Bone marrow (tissue), 2 donors: ENCODE results near the gene SOX15.
A peak's percentile ranks its signal among the peaks of the same experiment; 100 is the strongest.

Experiments
- DNase-seq, 2 donors: peaks; one replicate each; lab custom pipeline; 2025; lab: John Stamatoyannopoulos, UW

SOX15 gene

GRCh38 chr17:7557775-7558543, 31.9 kb downstream of the SOX15 start:
- DNase-seq, result peak; percentile 48 to 61

DNA sequence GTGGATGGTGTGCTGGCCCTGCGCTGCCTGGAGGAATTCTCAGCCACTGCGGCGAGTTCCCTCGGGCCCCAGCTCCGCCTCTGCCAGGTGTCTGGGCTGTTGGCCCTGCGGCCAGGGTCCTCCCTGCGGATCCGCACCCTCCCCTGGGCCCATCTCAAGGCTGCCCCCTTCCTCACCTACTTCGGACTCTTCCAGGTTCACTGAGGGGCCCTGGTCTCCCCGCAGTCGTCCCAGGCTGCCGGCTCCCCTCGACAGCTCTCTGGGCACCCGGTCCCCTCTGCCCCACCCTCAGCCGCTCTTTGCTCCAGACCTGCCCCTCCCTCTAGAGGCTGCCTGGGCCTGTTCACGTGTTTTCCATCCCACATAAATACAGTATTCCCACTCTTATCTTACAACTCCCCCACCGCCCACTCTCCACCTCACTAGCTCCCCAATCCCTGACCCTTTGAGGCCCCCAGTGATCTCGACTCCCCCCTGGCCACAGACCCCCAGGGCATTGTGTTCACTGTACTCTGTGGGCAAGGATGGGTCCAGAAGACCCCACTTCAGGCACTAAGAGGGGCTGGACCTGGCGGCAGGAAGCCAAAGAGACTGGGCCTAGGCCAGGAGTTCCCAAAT, 32.6 kb downstream of the SOX15 start:
- DNase-seq, result no peak

GRCh38 chr17:7556627-7557026, 33.3 kb downstream of the SOX15 start:
- DNase-seq, result no peak

- no peak for DNase-seq
Measured at GRCh38 chr17:7555320-7555948, 34.5 kb downstream of the SOX15 start.

GRCh38 chr17:7553356-7553755, 36.5 kb downstream of the SOX15 start:
- no peak for DNase-seq

- DNase-seq, result peak in 1 of 2 donors; percentile 94
Measured at GRCh38 chr17:7552621-7553051, 37.3 kb downstream of the SOX15 start.

GRCh38 chr17:7551396-7551795, 38.5 kb downstream of the SOX15 start:
- no peak for DNase-seq

DNA sequence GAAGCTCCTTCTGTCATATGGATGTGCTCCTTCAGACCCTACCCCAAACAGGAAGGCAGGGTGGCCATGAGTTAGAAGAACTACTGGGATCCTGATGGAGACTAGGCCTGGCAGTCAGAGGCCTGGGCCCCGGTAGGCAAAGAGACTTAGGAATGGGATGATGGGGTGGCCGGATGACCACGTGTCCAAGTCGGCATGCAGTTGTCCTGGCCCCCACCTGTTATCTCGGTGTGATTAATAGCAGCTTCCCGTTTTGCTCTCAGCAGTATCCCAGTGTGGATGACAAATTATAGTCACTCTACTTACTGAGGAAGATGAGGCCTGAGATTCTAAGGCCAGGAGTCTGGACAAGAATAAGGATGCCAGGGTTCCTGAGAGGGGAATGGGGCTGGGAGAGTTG, 39.5 kb downstream of the SOX15 start:
- DNase-seq, result no peak

GRCh38 chr17:7549401-7550055, 40.4 kb downstream of the SOX15 start:
- DNase-seq, result no peak

- DNase-seq, result peak in 1 of 2 donors; percentile 24
Measured at GRCh38 chr17:7548585-7549400, 41.1 kb downstream of the SOX15 start, which contains the start of gene TNFSF12. TSS of gene TNFSF12 (plus strand) at chr17:7549058. CDS start at chr17:7549154, 96 bp downstream.

DNA sequence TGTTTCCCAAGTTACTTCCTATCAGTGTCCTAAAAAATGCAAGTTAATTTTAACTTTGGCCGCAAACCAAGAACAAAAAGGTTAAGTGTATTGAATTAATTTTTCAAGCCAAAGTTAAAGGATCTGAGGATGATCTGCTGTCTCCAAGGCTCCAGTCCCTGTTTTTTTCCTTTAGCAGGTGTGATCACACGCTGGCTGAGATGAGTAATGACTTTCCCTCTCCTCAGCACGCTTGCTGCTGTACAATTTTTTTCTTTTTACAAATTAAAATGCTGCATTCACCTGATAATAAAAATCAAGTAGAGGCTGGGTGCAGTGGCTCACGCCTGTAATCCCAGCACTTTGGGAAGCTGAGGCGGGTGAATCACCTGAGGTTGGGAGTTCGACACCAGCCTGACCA, 45.0 kb downstream of the SOX15 start:
- no peak for DNase-seq

DNA sequence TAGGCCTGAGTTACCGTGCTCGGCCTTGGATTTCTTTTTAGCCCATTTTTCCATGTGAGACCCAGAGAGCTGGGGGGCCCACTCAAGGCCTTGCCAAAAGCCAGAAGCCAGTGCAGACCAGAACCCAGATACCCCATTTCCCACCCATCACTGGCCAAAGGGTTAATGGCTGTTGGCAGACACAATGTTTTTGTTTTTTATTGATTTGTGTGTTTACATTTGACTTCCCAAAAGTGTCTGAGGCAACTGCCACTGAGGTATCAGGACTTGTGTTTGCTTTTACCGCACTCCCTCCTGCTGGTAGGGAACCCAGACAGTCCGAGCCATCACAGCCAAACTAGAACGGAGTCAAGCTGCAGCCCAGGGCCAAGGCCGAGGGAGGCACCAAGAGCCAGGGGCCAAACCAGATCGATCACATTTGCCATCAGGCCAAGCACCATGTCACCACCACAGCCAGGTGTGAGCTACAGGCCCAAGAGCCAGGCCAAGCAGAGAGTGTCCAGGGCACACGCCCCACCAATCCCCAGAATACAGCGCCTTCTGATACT, 48.7 kb downstream of the SOX15 start:
- DNase-seq, result no peak

DNA sequence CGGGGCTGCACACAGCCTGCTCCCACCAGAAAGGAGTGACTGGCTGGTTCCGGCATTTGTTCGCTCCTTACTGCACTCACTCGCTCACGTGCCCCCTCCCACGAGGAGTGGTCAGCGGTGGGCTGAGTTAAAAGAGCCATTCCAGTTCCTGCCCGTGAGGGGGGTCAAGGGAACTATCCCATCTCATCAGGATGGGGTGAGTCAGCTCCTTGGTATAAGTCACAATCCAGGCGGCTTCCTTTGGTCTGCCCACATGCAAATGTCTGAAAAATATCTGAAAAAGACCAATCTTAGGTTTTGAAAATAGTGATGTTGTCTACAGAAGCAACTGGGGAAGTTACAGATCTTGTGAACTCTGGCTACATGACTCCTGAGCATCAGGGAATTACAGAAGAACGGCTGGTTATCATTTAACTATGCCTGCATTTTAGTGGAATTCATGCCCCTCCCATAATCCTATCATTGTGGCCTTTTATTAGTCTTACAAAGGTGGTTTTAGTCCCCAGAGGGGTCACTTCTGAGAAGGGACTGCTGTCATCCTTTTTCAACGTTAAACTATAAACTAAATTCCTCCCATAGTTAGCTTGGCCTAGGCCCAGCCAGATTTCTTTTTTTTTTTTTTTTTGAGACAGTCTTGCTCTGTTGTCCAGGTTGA, 50.9 kb downstream of the SOX15 start:
- no peak for DNase-seq
